CD14-positive monocyte (primary cell): ENCODE data around the gene IPPK. TPM values are rescaled to one million over a fixed set of nuclear protein-coding genes. Genes with fewer than 3 reads are reported as not detected.

ENCODE experiments used
- DNase-seq, 3 donors: peaks; one replicate each; pipeline ENCODE4 v3.0.0-alpha.2; 2011 to 2022
- H2AFZ ChIP-seq: 2 replicates; pipeline ENCODE4 v1.6.0; 2012; ENCODE audit warnings: mild to moderate bottlenecking, low read depth, low read length, inconsistent platforms; ENCODE audit not compliant: insufficient read depth, poor library complexity, severe bottlenecking
- H3K27ac ChIP-seq, 2 donors: 1 replicate in 1 of 2; 2 replicates in 1 of 2; pipeline ENCODE4 v1.5.1; 2012 to 2013; ENCODE audit warnings: low read length in 2 of 2, control low read depth in 1 of 2, inconsistent platforms in 1 of 2, low read depth in 1 of 2, mild to moderate bottlenecking in 1 of 2
- H3K27me3 ChIP-seq, 2 donors: one replicate each; pipeline versions ENCODE4 v1.6.0 to v1.6.1; 2011 to 2013; ENCODE audit warnings: low read length in 2 of 2; ENCODE audit not compliant: control insufficient read depth in 2 of 2, insufficient read depth in 2 of 2
- H3K36me3 ChIP-seq, 2 donors: replicated peaks in 1 of 2; 1 replicate in 1 of 2; 2 replicates in 1 of 2; pipeline versions ENCODE4 v1.5.1 to v1.6.1; 2012 to 2013; ENCODE audit warnings: low read length in 2 of 2, control low read depth in 1 of 2, inconsistent platforms in 1 of 2, mild to moderate bottlenecking in 1 of 2; ENCODE audit not compliant: insufficient read depth in 2 of 2, control insufficient read depth in 1 of 2
- H3K4me1 ChIP-seq, 2 donors: 1 replicate in 1 of 2; 2 replicates in 1 of 2; pipeline versions ENCODE4 v1.5.1 to v1.6.1; 2012 to 2013; ENCODE audit warnings: low read length in 2 of 2, control low read depth in 1 of 2, inconsistent platforms in 1 of 2, mild to moderate bottlenecking in 1 of 2, moderate library complexity in 1 of 2; ENCODE audit not compliant: insufficient read depth in 2 of 2, control insufficient read depth in 1 of 2
- H3K4me2 ChIP-seq: replicated peaks from 2 replicates; pipeline ENCODE3; 2012; ENCODE audit warnings: low read length, moderate library complexity, mild to moderate bottlenecking; ENCODE audit not compliant: poor library complexity, severe bottlenecking; ENCODE audit errors: extremely low read depth
- H3K4me3 ChIP-seq, 3 experiments: fragments of 200-600 bp in 1 of 3; sonication (generic) in 1 of 3; replicated peaks in 1 of 3; 1 replicate in 2 of 3; 2 replicates in 1 of 3; pipeline ENCODE4 v1.5.1; 2011 to 2013; ENCODE audit warnings: low read length in 3 of 3, mild to moderate bottlenecking in 3 of 3, control low read depth in 2 of 3, low read depth in 2 of 3, inconsistent platforms in 1 of 3, moderate library complexity in 1 of 3
- H3K79me2 ChIP-seq: 2 replicates; pipeline ENCODE4 v1.6.0; 2012; ENCODE audit warnings: mild to moderate bottlenecking, control low read depth, inconsistent platforms, low read length, moderate library complexity; ENCODE audit not compliant: insufficient read depth
- H3K9ac ChIP-seq: 2 replicates; pipeline ENCODE4 v1.6.0; 2017; ENCODE audit warnings: low read length, mild to moderate bottlenecking; ENCODE audit not compliant: insufficient read depth, poor library complexity, severe bottlenecking
- H3K9me3 ChIP-seq, 2 donors: replicated peaks in 1 of 2; 1 replicate in 1 of 2; 2 replicates in 1 of 2; pipeline versions ENCODE4 v1.5.1 to v1.6.1; 2012 to 2013; ENCODE audit warnings: low read length in 2 of 2, control low read depth in 1 of 2; ENCODE audit not compliant: control insufficient read depth in 1 of 2, insufficient read depth in 1 of 2
- H4K20me1 ChIP-seq: 2 replicates; pipeline ENCODE4 v1.6.0; 2012; ENCODE audit warnings: mild to moderate bottlenecking, low read length, control low read depth, moderate library complexity; ENCODE audit not compliant: insufficient read depth
- H3K27ac Mint-ChIP-seq, 7 donors: one replicate each; pipeline ENCODE4 v1.8.0; 2020; ENCODE audit warnings: mild to moderate bottlenecking in 7 of 7, mixed read lengths in 7 of 7, moderate library complexity in 6 of 7, inconsistent platforms in 2 of 7
- H3K27me3 Mint-ChIP-seq, 3 donors: one replicate each; pipeline ENCODE4 v1.8.0; 2021 to 2022; ENCODE audit warnings: low read depth in 3 of 3, mild to moderate bottlenecking in 3 of 3, mixed read lengths in 3 of 3, moderate library complexity in 3 of 3, inconsistent platforms in 1 of 3
- H3K36me3 Mint-ChIP-seq, 2 donors: one replicate each; pipeline ENCODE4 v1.8.0; 2020; ENCODE audit warnings: mixed read lengths in 2 of 2, inconsistent platforms in 1 of 2, mild to moderate bottlenecking in 1 of 2
- H3K4me1 Mint-ChIP-seq: one replicate; pipeline ENCODE4 v1.8.0; 2020; ENCODE audit warnings: mild to moderate bottlenecking, mixed read lengths
- H3K4me3 Mint-ChIP-seq, 2 donors: one replicate each; pipeline ENCODE4 v1.8.0; 2020; ENCODE audit warnings: mild to moderate bottlenecking in 2 of 2, mixed read lengths in 2 of 2, moderate library complexity in 1 of 2
- H3K9me3 Mint-ChIP-seq, 7 donors: one replicate each; pipeline ENCODE4 v1.8.0; 2020 to 2022; ENCODE audit warnings: mixed read lengths in 7 of 7, mild to moderate bottlenecking in 6 of 7, moderate library complexity in 6 of 7, inconsistent platforms in 2 of 7
- CTCF ChIP-seq: fragments of 200-600 bp; IDR thresholded peaks from one replicate; pipeline ENCODE4 v1.8.0; 2022; ENCODE audit warnings: antibody characterized with exemption, mild to moderate bottlenecking
- WGBS: methylation state at CpG from one replicate; pipeline ENCODE4 v1.1.5; 2013; ENCODE audit warnings: missing lambda C conversion rate; ENCODE audit not compliant: insufficient coverage; 5-methylcytosine and 5-hydroxymethylcytosine counted together
- intact Hi-C, 2 donors: fragments of 100-400 bp; cut with micrococcal nuclease; formaldehyde crosslinking; loops; one replicate each; pipeline versions ENCODE4 v1.15.0 to v1.15.1; 2023
- polyA plus RNA-seq, 3 donors: library from polyadenylated mRNA; depleted of rRNA in 1 of 3; unstranded in 2 of 3; stranded (reverse) in 1 of 3; fragments of 300-500 nt in 2 of 3; fragments of >200 nt in 1 of 3; fragmentation: Illumina TruSeq in 2 of 3; gene quantifications; 1 replicate in 2 of 3; 2 replicates in 1 of 3; pipeline ENCODE4 v1.2.3, GENCODE V29; 2012 to 2021

Gene IPPK
- polyA plus RNA-seq, 3 donors: 1.9 to 11.6 (median 3.2) TPM

DNA sequence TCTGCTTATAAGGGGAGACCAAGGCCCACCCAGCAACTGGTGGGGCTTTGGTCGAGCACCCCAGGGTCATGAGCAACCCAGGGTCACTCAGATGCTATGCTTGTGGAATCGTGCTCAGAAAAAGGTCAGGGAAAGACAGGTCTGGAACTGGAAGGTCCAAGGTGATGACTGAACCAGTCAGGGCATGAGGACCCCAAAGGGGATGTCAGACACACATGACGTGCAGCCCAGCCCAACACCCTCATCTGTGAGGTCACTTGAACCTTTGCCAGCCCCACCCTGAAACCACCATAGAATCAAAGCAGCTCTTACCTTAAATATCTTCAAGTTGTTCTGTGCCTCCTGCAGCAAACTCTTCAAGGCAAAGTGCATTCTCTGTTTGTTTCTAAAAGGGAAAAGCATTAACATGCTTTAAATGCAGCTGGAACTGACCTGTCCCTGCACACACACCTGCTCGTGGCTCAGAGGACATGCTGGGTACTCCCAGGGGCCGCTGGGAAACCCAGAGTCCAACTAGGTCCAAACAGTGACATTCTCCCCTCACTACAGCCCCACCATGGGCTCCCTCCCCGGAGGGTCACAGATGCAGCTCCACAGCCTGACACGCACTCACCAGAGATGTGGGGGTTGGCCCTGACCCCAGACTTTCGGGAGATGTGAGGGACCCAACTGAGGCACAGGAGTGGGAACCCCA, 29.4 kb downstream of the IPPK start:
- H3K4me3 Mint-ChIP-seq: no peak overlapping the region

DNA sequence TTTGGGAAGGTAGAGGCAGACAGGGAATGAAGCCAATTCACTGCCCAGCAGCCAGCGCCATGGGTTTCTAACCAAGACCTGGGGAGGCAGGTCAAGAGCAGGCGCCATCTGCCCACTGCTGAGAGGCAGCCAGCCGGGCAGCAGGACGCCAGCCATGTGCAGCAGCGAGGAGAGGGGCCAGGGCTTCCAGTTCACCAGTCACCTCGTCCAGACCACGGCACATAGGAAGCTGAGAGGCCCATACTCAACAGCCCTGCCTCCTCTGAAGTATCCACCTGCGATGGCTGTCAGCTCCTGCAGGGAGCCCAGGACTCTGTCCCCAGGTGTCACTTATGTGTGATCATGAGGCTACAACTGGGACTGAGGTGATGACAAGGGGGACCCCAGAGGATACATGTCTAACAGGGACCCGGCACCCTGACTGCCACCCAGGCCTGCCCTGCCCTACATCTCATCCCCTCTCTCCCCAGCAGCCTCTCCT, 30.1 kb downstream of the IPPK start:
- intact Hi-C loops: loop anchor here in 1 of 2 donors (10.0 kb wide), 1 partner anchor 315 kb away; the partner anchor contains the start of genes CENPP and NOL8
- WGBS: 93% methylated on average over 8 of the region's 9 CpGs
- Mint-ChIP-seq H3K27ac (no peak overlapping the region), H3K36me3 (peaks cover 86 to 93% of the 10 kb centered on the region in 2 donors), H3K9me3 (no peaks in the 10 kb centered on the region), H3K27me3 (no peaks in the 10 kb centered on the region), H3K4me3 (no peak overlapping the region), H3K4me1 (no peaks in the 10 kb centered on the region)
- no peak for TF ChIP-seq CTCF
- Histone ChIP-seq H3K9me3 (no peaks in the 10 kb centered on the region), H3K9ac (no peak overlapping the region), H2AFZ (no peak overlapping the region), H3K4me1 (no peaks in the 10 kb centered on the region), H3K79me2 (no peaks in the 10 kb centered on the region), H3K4me2 (no peak overlapping the region), H3K4me3 (no peak overlapping the region), H3K36me3 (peaks cover 91 to 98% of the 10 kb centered on the region in 2 donors), H3K27me3 (no peaks in the 10 kb centered on the region), H3K27ac (no peak overlapping the region), H4K20me1 (no peaks in the 10 kb centered on the region)
- no peak for DNase-seq

More for the DNA sequence above, 29.4 kb downstream of the IPPK start:
- H3K4me1 ChIP-seq: no peaks in the 10 kb centered on the region
- Mint-ChIP-seq H3K27ac (no peak overlapping the region), H3K27me3 (no peaks in the 10 kb centered on the region), H3K36me3 (peaks cover 88 to 93% of the 10 kb centered on the region in 2 donors), H3K9me3 (peaks cover 0 to 4% (median 0%) of the 10 kb centered on the region in 7 donors), H3K4me1 (no peaks in the 10 kb centered on the region)
- peaks cover 93 to 98% of the 10 kb centered on the region in 2 donors for H3K36me3 ChIP-seq
- intact Hi-C loops: no loop called here
- H3K4me3 ChIP-seq: no peak overlapping the region
- no peak overlapping the region for H3K9ac ChIP-seq
- H3K27me3 ChIP-seq: no peaks in the 10 kb centered on the region
- H3K9me3 ChIP-seq: no peaks in the 10 kb centered on the region
- H3K4me2 ChIP-seq: no peak overlapping the region
- 100% methylated on average over 7 of the region's 8 CpGs for WGBS
- no peak for TF ChIP-seq CTCF
- DNase-seq: no peak
- H3K27ac ChIP-seq: no peak overlapping the region
- H2AFZ ChIP-seq: no peak overlapping the region
- H3K79me2 ChIP-seq: no peaks in the 10 kb centered on the region
- no peaks in the 10 kb centered on the region for H4K20me1 ChIP-seq
